Activated B cell treated with CpG ODN at 0.5 μM for 24 hours (primary cell): ENCODE measurements around the gene MYO10. TPM values are rescaled to one million over a fixed set of nuclear protein-coding genes. Genes with fewer than 3 reads are reported as not detected.

ENCODE experiments used
- ATAC-seq: fragments of 200-7000 bp; cut with Tn5 transposase; one replicate; pipeline ENCODE4 v1.10.0; 2021; ENCODE audit warnings: low read depth, mild to moderate bottlenecking, moderate library complexity
- CTCF ChIA-PET: fragments of 350-600 bp; sonication (Branson Sonifier 250); formaldehyde crosslinking; loops from one replicate; lab custom pipeline; 2021; ENCODE audit warnings: antibody characterized with exemption; lab: Charles Lee
- POLR2A ChIA-PET: fragments of 350-600 bp; sonication (Branson Sonifier 250); formaldehyde crosslinking; loops from one replicate; lab custom pipeline; 2021; ENCODE audit warnings: antibody characterized with exemption; lab: Charles Lee
- DNase-seq: peaks from one replicate; pipeline ENCODE4 v3.0.0; 2022
- H3K27ac Mint-ChIP-seq: one replicate; pipeline ENCODE4 v1.8.0; 2020; ENCODE audit warnings: mixed read lengths
- H3K27me3 Mint-ChIP-seq: one replicate; pipeline ENCODE4 v1.8.0; 2021; ENCODE audit warnings: mixed read lengths
- H3K36me3 Mint-ChIP-seq: one replicate; pipeline ENCODE4 v1.8.0; 2021; ENCODE audit warnings: low read depth, mixed read lengths
- H3K4me1 Mint-ChIP-seq: one replicate; pipeline ENCODE4 v1.8.0; 2021; ENCODE audit warnings: mixed read lengths
- H3K4me3 Mint-ChIP-seq: one replicate; pipeline ENCODE4 v1.8.0; 2020; ENCODE audit warnings: mild to moderate bottlenecking, mixed read lengths
- H3K9me3 Mint-ChIP-seq: one replicate; pipeline ENCODE4 v1.8.0; 2020; ENCODE audit warnings: mixed read lengths
- CTCF ChIP-seq: fragments of 200-600 bp; IDR thresholded peaks from one replicate; pipeline ENCODE4 v1.8.0; 2022; ENCODE audit warnings: antibody characterized with exemption, mild to moderate bottlenecking
- intact Hi-C: fragments of 100-400 bp; cut with micrococcal nuclease; formaldehyde crosslinking; loops from one replicate; pipeline ENCODE4 v1.15.1; 2024
- total RNA-seq: library from RNA; stranded (reverse); gene quantifications from 2 replicates; pipeline ENCODE4 v1.2.3, GENCODE V29; 2022

MYO10 gene
- total RNA-seq, 1 donor from 2014 or later = 0.13 TPM

GRCh38 chr5:16980983-16981382 is 44.9 kb upstream of the MYO10 start:
- H3K27me3 Mint-ChIP-seq = peaks cover 2% of the 10 kb centered on the region
- no peak for TF ChIP-seq CTCF
- H3K9me3 Mint-ChIP-seq = no peaks in the 10 kb centered on the region
- no peaks in the 10 kb centered on the region for H3K4me1 Mint-ChIP-seq
- intact Hi-C loops = no loop called here
- CTCF ChIA-PET = no interaction called here
- H3K36me3 Mint-ChIP-seq = no peaks in the 10 kb centered on the region
- H3K27ac Mint-ChIP-seq = no peak overlapping the region
- H3K4me3 Mint-ChIP-seq = no peak overlapping the region
- ATAC-seq = no peak
- POLR2A ChIA-PET = no interaction called here
- DNase-seq = no peak

- no peaks in the 10 kb centered on the region for H3K9me3 Mint-ChIP-seq
- H3K27ac Mint-ChIP-seq = no peak overlapping the region
- intact Hi-C loops = no loop called here
- ATAC-seq (no peak), DNase-seq (no peak)
- ChIA-PET POLR2A (no interaction called here), CTCF (no interaction called here)
- peaks cover 2% of the 10 kb centered on the region for H3K27me3 Mint-ChIP-seq
- H3K4me1 Mint-ChIP-seq = no peaks in the 10 kb centered on the region
- no peak for TF ChIP-seq CTCF
- no peaks in the 10 kb centered on the region for H3K36me3 Mint-ChIP-seq
- H3K4me3 Mint-ChIP-seq = no peak overlapping the region
Measured at GRCh38 chr5:16978296-16978695, 42.2 kb upstream of the MYO10 start.

GRCh38 chr5:16976625-16977008 is 40.5 kb upstream of the MYO10 start:
- no peaks in the 10 kb centered on the region for H3K4me1 Mint-ChIP-seq
- intact Hi-C loops = no loop called here

GRCh38 chr5:16975950-16976624 is 40.0 kb upstream of the MYO10 start:
- ChIA-PET POLR2A (no interaction called here), CTCF (no interaction called here)
- TF ChIP-seq CTCF = no peak
- intact Hi-C loops = no loop called here
- Mint-ChIP-seq H3K36me3 (no peaks in the 10 kb centered on the region), H3K9me3 (no peaks in the 10 kb centered on the region), H3K27me3 (peaks cover 2% of the 10 kb centered on the region), H3K27ac (no peak overlapping the region), H3K4me3 (no peak overlapping the region), H3K4me1 (no peaks in the 10 kb centered on the region)
- ATAC-seq = no peak
- no peak for DNase-seq

More at GRCh38 chr5:16976625-16977008, 40.5 kb upstream of the MYO10 start:
- H3K27me3 Mint-ChIP-seq = peaks cover 2% of the 10 kb centered on the region
- no peak for TF ChIP-seq CTCF
- H3K36me3 Mint-ChIP-seq = no peaks in the 10 kb centered on the region
- ATAC-seq = no peak
- no peak overlapping the region for H3K4me3 Mint-ChIP-seq
- H3K27ac Mint-ChIP-seq = no peak overlapping the region
- ChIA-PET CTCF (no interaction called here), POLR2A (no interaction called here)
- no peak for DNase-seq
- H3K9me3 Mint-ChIP-seq = no peaks in the 10 kb centered on the region

- intact Hi-C loops = no loop called here
Measured at GRCh38 chr5:16974981-16975380, 38.9 kb upstream of the MYO10 start.

More at GRCh38 chr5:16974981-16975380, 38.9 kb upstream of the MYO10 start:
- CTCF ChIA-PET = no interaction called here
- POLR2A ChIA-PET = no interaction called here
- no peak for TF ChIP-seq CTCF
- Mint-ChIP-seq H3K4me3 (no peak overlapping the region), H3K36me3 (no peaks in the 10 kb centered on the region), H3K27ac (no peak overlapping the region), H3K4me1 (no peaks in the 10 kb centered on the region), H3K27me3 (peaks cover 2% of the 10 kb centered on the region), H3K9me3 (no peaks in the 10 kb centered on the region)
- no peak for DNase-seq
- no peak for ATAC-seq
